Trophoblast cell (in vitro differentiated cells and primary cell): ENCODE measurements around the gene KCTD13.
"Not testable (repeated sequence)": the region's sequence is repeated elsewhere in the genome, so short reads cannot be mapped to it uniquely, and the experiment has no call there.

Experiments
- DNase-seq, 2 donors: peaks; one replicate each; pipeline ENCODE4 v3.0.0-alpha.2; 2016
- H2AFZ ChIP-seq: 2 replicates; pipeline ENCODE4 v1.6.1; 2013; ENCODE audit warnings: low read length, moderate library complexity, mild to moderate bottlenecking; ENCODE audit not compliant: insufficient read depth, poor library complexity
- H2AK5ac ChIP-seq: 2 replicates; pipeline ENCODE4 v1.6.1; 2013; ENCODE audit warnings: mild to moderate bottlenecking, low read length
- H2BK120ac ChIP-seq: 2 replicates; pipeline ENCODE4 v1.6.1; 2013; ENCODE audit warnings: low read length, mild to moderate bottlenecking, moderate library complexity; ENCODE audit not compliant: insufficient read depth, poor library complexity
- H2BK12ac ChIP-seq: 2 replicates; pipeline ENCODE4 v1.6.1; 2013; ENCODE audit warnings: mild to moderate bottlenecking, low read length, moderate library complexity
- H2BK5ac ChIP-seq: 2 replicates; pipeline ENCODE4 v1.6.1; 2013; ENCODE audit warnings: low read length, low read depth, moderate library complexity, mild to moderate bottlenecking; ENCODE audit not compliant: poor library complexity
- H3K14ac ChIP-seq: 2 replicates; pipeline ENCODE4 v1.6.1; 2013; ENCODE audit warnings: mild to moderate bottlenecking, low read length
- H3K18ac ChIP-seq: 2 replicates; pipeline ENCODE4 v1.6.1; 2013; ENCODE audit warnings: mild to moderate bottlenecking, low read length
- H3K23ac ChIP-seq: 2 replicates; pipeline ENCODE4 v1.6.1; 2013; ENCODE audit warnings: low read length
- H3K27ac ChIP-seq: 2 replicates; pipeline ENCODE4 v1.5.1; 2013; ENCODE audit warnings: low read depth, mild to moderate bottlenecking, inconsistent platforms, low read length, moderate library complexity
- H3K27me3 ChIP-seq: 2 replicates; pipeline ENCODE4 v1.6.1; 2013; ENCODE audit warnings: inconsistent platforms, mild to moderate bottlenecking, low read length, moderate library complexity; ENCODE audit not compliant: insufficient read depth
- H3K36me3 ChIP-seq, 2 experiments: 1 replicate in 1 of 2; 2 replicates in 1 of 2; pipeline ENCODE4 v1.6.1; 2013; ENCODE audit warnings: low read length in 2 of 2, mild to moderate bottlenecking in 2 of 2, moderate library complexity in 1 of 2; ENCODE audit not compliant: insufficient read depth in 2 of 2, control insufficient read depth in 1 of 2
- H3K4ac ChIP-seq: 2 replicates; pipeline ENCODE4 v1.6.1; 2013; ENCODE audit warnings: low read depth, mild to moderate bottlenecking, low read length, moderate library complexity
- H3K4me1 ChIP-seq, 2 experiments: 1 replicate in 1 of 2; 2 replicates in 1 of 2; pipeline ENCODE4 v1.6.1; 2013; ENCODE audit warnings: low read length in 2 of 2, mild to moderate bottlenecking in 2 of 2, moderate library complexity in 1 of 2; ENCODE audit not compliant: insufficient read depth in 2 of 2, control insufficient read depth in 1 of 2
- H3K4me2 ChIP-seq: 2 replicates; pipeline ENCODE4 v1.6.1; 2013; ENCODE audit warnings: inconsistent platforms, mild to moderate bottlenecking, low read length, moderate library complexity
- H3K4me3 ChIP-seq: 2 replicates; pipeline ENCODE4 v1.5.1; 2013; ENCODE audit warnings: mild to moderate bottlenecking, low read depth, low read length, inconsistent platforms
- H3K79me1 ChIP-seq: one replicate; pipeline ENCODE4 v1.6.1; 2013; ENCODE audit warnings: low read length
- H3K79me2 ChIP-seq: 2 replicates; pipeline ENCODE4 v1.6.1; 2013; ENCODE audit warnings: low read length, mild to moderate bottlenecking; ENCODE audit not compliant: control insufficient read depth, insufficient read depth, poor library complexity
- H3K9ac ChIP-seq: 2 replicates; pipeline ENCODE4 v1.6.1; 2013; ENCODE audit warnings: mild to moderate bottlenecking, low read length
- H3K9me3 ChIP-seq: 2 replicates; pipeline ENCODE4 v1.6.1; 2013; ENCODE audit warnings: low read depth, mild to moderate bottlenecking, control low read depth, inconsistent platforms, low read length; ENCODE audit not compliant: insufficient read depth
- H4K12ac ChIP-seq: 2 replicates; pipeline ENCODE4 v1.6.1; 2013; ENCODE audit warnings: low read depth, mild to moderate bottlenecking, low read length, moderate library complexity
- H4K8ac ChIP-seq: 2 replicates; pipeline ENCODE4 v1.6.1; 2013; ENCODE audit warnings: low read depth, mild to moderate bottlenecking, low read length, moderate library complexity
- H4K91ac ChIP-seq: one replicate; pipeline ENCODE4 v1.6.1; 2013; ENCODE audit warnings: low read depth, mild to moderate bottlenecking, low read length, moderate library complexity
- WGBS: extraction: QIAGEN DNeasy Blood & Tissue Kit; methylation state at CpG from one replicate; pipeline ENCODE4 v1.1.7; 2013; ENCODE audit warnings: missing lambda C conversion rate; ENCODE audit not compliant: insufficient read length, insufficient coverage; ENCODE audit errors: extremely low coverage; 5-methylcytosine and 5-hydroxymethylcytosine counted together

KCTD13 gene

GRCh38 chr16:29961127-29961478, 35.1 kb upstream of the KCTD13 start:
- Histone ChIP-seq H3K27ac (no peak overlapping the region), H3K18ac (peak overlapping the region; percentile 79), H3K9me3 (no peaks in the 10 kb centered on the region), H2BK12ac (no peak overlapping the region), H3K79me1 (peaks cover 15% of the 10 kb centered on the region), H3K23ac (no peak overlapping the region), H3K4me3 (no peak overlapping the region), H4K8ac (peak overlapping the region; percentile 88), H3K4me1 (peaks cover 3 to 8% of the 10 kb centered on the region in 2 experiments), H4K91ac (peak overlapping the region; percentile 71), H3K9ac (no peak overlapping the region), H2BK5ac (no peak overlapping the region), H3K14ac (no peak overlapping the region), H3K79me2 (peaks cover 6% of the 10 kb centered on the region), H3K36me3 (peaks cover 0 to 3% of the 10 kb centered on the region in 2 experiments), H2AFZ (no peak overlapping the region), H2AK5ac (no peak overlapping the region), H2BK120ac (no peak overlapping the region), H4K12ac (peak overlapping the region; percentile 76), H3K4me2 (peak overlapping the region; percentile 60), H3K27me3 (no peaks in the 10 kb centered on the region), H3K4ac (no peak overlapping the region)
- WGBS, result no CpG with 5 or more reads among the region's 10 CpGs
- no peak for DNase-seq

GRCh38 chr16:29959821-29960220, 33.8 kb upstream of the KCTD13 start:
- H3K27me3 ChIP-seq, H2BK120ac ChIP-seq, H3K14ac ChIP-seq, H2AK5ac ChIP-seq, H4K91ac ChIP-seq, H3K9me3 ChIP-seq, DNase-seq, H3K4me3 ChIP-seq, H3K36me3 ChIP-seq, H2BK5ac ChIP-seq, H3K27ac ChIP-seq, H3K4me1 ChIP-seq, H2AFZ ChIP-seq, H2BK12ac ChIP-seq, H3K9ac ChIP-seq, H3K23ac ChIP-seq, H4K8ac ChIP-seq, H4K12ac ChIP-seq, H3K79me2 ChIP-seq, H3K18ac ChIP-seq, H3K4me2 ChIP-seq, H3K4ac ChIP-seq: not testable (repeated sequence)
- peaks cover 15% of the 10 kb centered on the region for H3K79me1 ChIP-seq
- no CpG with 5 or more reads among the region's 4 CpGs for WGBS

- no peak overlapping the region for H2AK5ac ChIP-seq
- no peak overlapping the region for H3K4me3 ChIP-seq
- no peak overlapping the region for H3K4ac ChIP-seq
- H2BK12ac ChIP-seq, result no peak overlapping the region
- no peak overlapping the region for H2BK120ac ChIP-seq
- peaks cover 3 to 8% of the 10 kb centered on the region in 2 experiments for H3K4me1 ChIP-seq
- H2BK5ac ChIP-seq, result no peak overlapping the region
- H3K9me3 ChIP-seq, result no peaks in the 10 kb centered on the region
- H3K27ac ChIP-seq, result no peak overlapping the region
- H3K36me3 ChIP-seq, result peaks cover 0 to 3% of the 10 kb centered on the region in 2 experiments
- H3K14ac ChIP-seq, result no peak overlapping the region
- H3K79me2 ChIP-seq, result peaks cover 6% of the 10 kb centered on the region
- H3K4me2 ChIP-seq, result no peak overlapping the region
- WGBS, result no CpG with 5 or more reads among the region's 9 CpGs
- no peak overlapping the region for H4K91ac ChIP-seq
- no peak overlapping the region for H3K23ac ChIP-seq
- no peak overlapping the region for H3K9ac ChIP-seq
- H2AFZ ChIP-seq, result no peak overlapping the region
- H3K18ac ChIP-seq, result no peak overlapping the region
- DNase-seq, result no peak
- no peaks in the 10 kb centered on the region for H3K27me3 ChIP-seq
- H4K12ac ChIP-seq, result no peak overlapping the region
- peaks cover 15% of the 10 kb centered on the region for H3K79me1 ChIP-seq
- no peak overlapping the region for H4K8ac ChIP-seq
These were observed 33.3 kb upstream of the KCTD13 start for GRCh38 chr16:29959293-29959692.

- Histone ChIP-seq H3K18ac (no peak overlapping the region), H3K4me2 (no peak overlapping the region), H2BK5ac (no peak overlapping the region), H3K79me2 (peaks cover 6% of the 10 kb centered on the region), H3K14ac (no peak overlapping the region), H4K91ac (no peak overlapping the region), H3K23ac (no peak overlapping the region), H3K27me3 (no peaks in the 10 kb centered on the region), H3K36me3 (peaks cover 0 to 3% of the 10 kb centered on the region in 2 experiments), H2BK120ac (no peak overlapping the region), H2AFZ (no peak overlapping the region), H3K4me1 (peaks cover 3 to 8% of the 10 kb centered on the region in 2 experiments), H3K9me3 (no peaks in the 10 kb centered on the region), H3K4ac (no peak overlapping the region), H2AK5ac (no peak overlapping the region), H4K8ac (no peak overlapping the region), H3K79me1 (peaks cover 15% of the 10 kb centered on the region), H3K4me3 (no peak overlapping the region), H4K12ac (no peak overlapping the region), H2BK12ac (no peak overlapping the region), H3K27ac (no peak overlapping the region), H3K9ac (no peak overlapping the region)
- no peak for DNase-seq
- WGBS, result no CpG with 5 or more reads among the region's 5 CpGs
These were observed 32.7 kb upstream of the KCTD13 start for GRCh38 chr16:29958756-29959155.
